ENCODE results near the gene ADGRF5. TPM values are rescaled to one million over a fixed set of nuclear protein-coding genes. Genes with fewer than 3 reads are reported as not detected.

ADGRF5 gene
- total RNA-seq, 4 donors from 2014 or later: 17.0 to 37.8 (median 29.1) TPM

GRCh38 chr6:46898006-46898405 lies 23.7 kb downstream of the ADGRF5 start:
- peaks cover 0 to 47% (median 0%) of the 10 kb centered on the region in 4 donors for H3K36me3 ChIP-seq
- intact Hi-C loops (cut with DNase I): no loop called here
- TF ChIP-seq POLR2AphosphoS5 (IDR thresholded peaks at IDR 0.05): no peak
- TF ChIP-seq EP300 (IDR thresholded peaks at IDR 0.05): no peak
- TF ChIP-seq CTCF (IDR thresholded peaks at IDR 0.05): no peak
- no peak for TF ChIP-seq POLR2A (IDR thresholded peaks at IDR 0.05; ENCODE audit: low read depth)
- WGBS: 23% methylated on average over 2 of the region's 2 CpGs
- peaks cover 0 to 28% (median 14%) of the 10 kb centered on the region in 4 donors for H3K4me1 ChIP-seq
- no peak for DNase-seq (ENCODE audit: extremely low spot score)
- peaks cover 0 to 9% (median 0%) of the 10 kb centered on the region in 4 donors for H3K27me3 ChIP-seq
- H3K4me3 ChIP-seq: no peak overlapping the region
- no peak overlapping the region for H3K27ac ChIP-seq (replicated peaks in 1 of 4)
- no peaks in the 10 kb centered on the region for H3K9me3 ChIP-seq

- H3K36me3 ChIP-seq: peaks cover 0 to 47% (median 0%) of the 10 kb centered on the region in 4 donors
- intact Hi-C loops (cut with DNase I): no loop called here
Measured at GRCh38 chr6:46896871-46897270, 24.9 kb downstream of the ADGRF5 start.

GRCh38 chr6:46895930-46896329 lies 25.8 kb downstream of the ADGRF5 start:
- DNase-seq (ENCODE audit: extremely low spot score): no peak
- H3K4me3 ChIP-seq: no peak overlapping the region
- H3K27ac ChIP-seq (replicated peaks in 1 of 4): no peak overlapping the region
- H3K9me3 ChIP-seq: no peaks in the 10 kb centered on the region
- H3K4me1 ChIP-seq: peaks cover 0 to 17% (median 5%) of the 10 kb centered on the region in 4 donors
- peaks cover 0 to 47% (median 0%) of the 10 kb centered on the region in 4 donors for H3K36me3 ChIP-seq
- intact Hi-C loops (cut with DNase I): no loop called here
- no peaks in the 10 kb centered on the region for H3K27me3 ChIP-seq
- no peak for TF ChIP-seq POLR2A (IDR thresholded peaks at IDR 0.05; ENCODE audit: low read depth)
- TF ChIP-seq POLR2AphosphoS5 (IDR thresholded peaks at IDR 0.05): no peak
- TF ChIP-seq CTCF (IDR thresholded peaks at IDR 0.05): no peak
- no peak for TF ChIP-seq EP300 (IDR thresholded peaks at IDR 0.05)
- 71% methylated on average over 7 of the region's 7 CpGs for WGBS

More at GRCh38 chr6:46896871-46897270, 24.9 kb downstream of the ADGRF5 start:
- no peak for TF ChIP-seq EP300 (IDR thresholded peaks at IDR 0.05)
- TF ChIP-seq POLR2AphosphoS5 (IDR thresholded peaks at IDR 0.05): no peak
- TF ChIP-seq POLR2A (IDR thresholded peaks at IDR 0.05; ENCODE audit: low read depth): no peak
- no peak for TF ChIP-seq CTCF (IDR thresholded peaks at IDR 0.05)
- H3K4me3 ChIP-seq: no peak overlapping the region
- H3K27me3 ChIP-seq: peaks cover 0 to 7% (median 0%) of the 10 kb centered on the region in 4 donors
- H3K27ac ChIP-seq (replicated peaks in 1 of 4): no peak overlapping the region
- H3K9me3 ChIP-seq: no peaks in the 10 kb centered on the region
- H3K4me1 ChIP-seq: peaks cover 0 to 16% (median 11%) of the 10 kb centered on the region in 4 donors
- DNase-seq (ENCODE audit: extremely low spot score): no peak

GRCh38 chr6:46894433-46894832 lies 27.3 kb downstream of the ADGRF5 start:
- no peak overlapping the region for H3K27ac ChIP-seq (replicated peaks in 1 of 4)
- no peaks in the 10 kb centered on the region for H3K27me3 ChIP-seq
- peaks cover 0 to 38% (median 0%) of the 10 kb centered on the region in 4 donors for H3K36me3 ChIP-seq
- no peak for DNase-seq (ENCODE audit: extremely low spot score)
- peaks cover 0 to 16% (median 5%) of the 10 kb centered on the region in 4 donors for H3K4me1 ChIP-seq
- H3K4me3 ChIP-seq: no peak overlapping the region
- intact Hi-C loops (cut with DNase I): no loop called here
- TF ChIP-seq EP300 (IDR thresholded peaks at IDR 0.05) (no peak), POLR2AphosphoS5 (IDR thresholded peaks at IDR 0.05) (no peak), POLR2A (IDR thresholded peaks at IDR 0.05; ENCODE audit: low read depth) (no peak), CTCF (IDR thresholded peaks at IDR 0.05) (no peak)
- no peaks in the 10 kb centered on the region for H3K9me3 ChIP-seq

GRCh38 chr6:46893648-46894047 lies 28.1 kb downstream of the ADGRF5 start:
- Histone ChIP-seq H3K36me3 (peaks cover 0 to 30% (median 0%) of the 10 kb centered on the region in 4 donors), H3K27ac (replicated peaks in 1 of 4) (no peak overlapping the region), H3K9me3 (no peaks in the 10 kb centered on the region), H3K4me3 (no peak overlapping the region), H3K4me1 (peaks cover 0 to 8% (median 4%) of the 10 kb centered on the region in 4 donors), H3K27me3 (no peaks in the 10 kb centered on the region)
- no peak for DNase-seq (ENCODE audit: extremely low spot score)
- intact Hi-C loops (cut with DNase I): no loop called here
- 85% methylated on average over 1 of the region's 1 CpG for WGBS
- TF ChIP-seq CTCF (IDR thresholded peaks at IDR 0.05): no peak
- TF ChIP-seq POLR2A (IDR thresholded peaks at IDR 0.05; ENCODE audit: low read depth): no peak
- no peak for TF ChIP-seq EP300 (IDR thresholded peaks at IDR 0.05)
- TF ChIP-seq POLR2AphosphoS5 (IDR thresholded peaks at IDR 0.05): no peak
